Measurements from ENCODE around the gene ARMC2. TPM values are rescaled to one million over a fixed set of nuclear protein-coding genes. Genes with fewer than 3 reads are reported as not detected.

The ARMC2 gene
- total and polyA plus RNA-seq, 2 donors (not counting 1 experiment from before 2014, with no cell fraction given): 4.8 to 9.9 TPM

DNA sequence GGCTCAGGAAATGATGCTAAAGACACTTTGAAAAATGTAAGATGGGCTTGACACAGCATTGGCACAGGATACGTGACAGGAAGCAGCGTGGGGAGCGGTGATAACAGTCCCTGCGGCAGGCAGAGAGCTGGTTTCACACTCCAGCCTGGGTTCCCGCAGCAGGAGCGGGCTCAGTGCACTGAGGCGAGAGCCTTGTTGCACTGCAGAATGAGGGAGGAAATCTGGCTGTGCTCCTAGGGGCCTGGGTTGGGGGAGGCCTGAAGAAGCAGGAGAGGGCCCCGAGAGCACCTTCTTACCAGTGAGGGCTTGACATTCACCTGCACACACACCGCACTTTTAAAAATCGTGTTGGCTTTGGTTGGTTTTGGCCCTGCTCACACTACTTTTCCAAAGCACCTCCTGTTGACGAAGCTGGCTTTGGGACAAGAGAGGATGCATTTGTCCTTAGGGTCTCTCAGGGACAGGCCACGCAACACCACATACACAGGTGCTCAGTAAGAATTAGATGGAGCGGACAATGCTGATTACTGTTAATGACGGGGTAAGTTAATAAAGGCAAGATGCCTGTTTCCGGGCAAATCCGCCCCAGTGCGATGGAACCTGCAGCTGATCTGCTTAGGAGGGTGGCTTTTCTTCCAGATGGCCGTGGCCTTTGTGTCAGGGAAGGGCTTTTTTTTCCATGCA is 49.4 kb upstream of the ARMC2 start:
- Mint-ChIP-seq H3K4me1 (peaks cover 13% of the 10 kb centered on the region), H3K9me3 (ENCODE audit: insufficient read depth) (no peaks in the 10 kb centered on the region), H3K27ac (no peak overlapping the region), H3K4me3 (no peak overlapping the region), H3K27me3 (peaks cover 15% of the 10 kb centered on the region)
- H3K79me2 ChIP-seq (ENCODE audit: control insufficient read depth, insufficient read depth, low read length): no peaks in the 10 kb centered on the region
- H3K27me3 ChIP-seq (replicated peaks in 1 of 4; ENCODE audit: control extremely low read depth in 1 of 4, control insufficient read depth in 3 of 4, insufficient read depth in 4 of 4, low read length in 3 of 4): peaks cover 0 to 18% (median 3%) of the 10 kb centered on the region in 4 experiments
- intact Hi-C loops (cut with micrococcal nuclease): no loop called here
- no peak overlapping the region for H3K4me3 ChIP-seq (ENCODE audit: control extremely low read depth in 1 of 5, extremely low read depth in 1 of 5, insufficient read depth in 1 of 5, low read depth in 2 of 5, low read length in 4 of 5)
- no peak overlapping the region for H3K9ac ChIP-seq (ENCODE audit: low read length)
- ChIA-PET CTCF (no interaction called here), POLR2A (no interaction called here)
- no peaks in the 10 kb centered on the region for H4K20me1 ChIP-seq (ENCODE audit: control insufficient read depth, insufficient read depth, low read length, poor library complexity, severe bottlenecking)
- peak overlapping the region; percentile 38 for H3K4me2 ChIP-seq (replicated peaks; ENCODE audit: low read depth, low read length, poor library complexity, severe bottlenecking)
- ATAC-seq (ENCODE audit: low read depth) (no peak), DNase-seq (peak; percentile 14)
- no peaks in the 10 kb centered on the region for H3K9me3 ChIP-seq (ENCODE audit: control extremely low read depth in 1 of 3, control insufficient read depth in 2 of 3, insufficient read depth in 1 of 3, low read length in 2 of 3)
- H3K4me1 ChIP-seq (ENCODE audit: control insufficient read depth in 2 of 2, insufficient read depth in 2 of 2, low read length in 2 of 2): peaks cover 10 to 13% of the 10 kb centered on the region in 2 donors
- H2AFZ ChIP-seq (ENCODE audit: insufficient read depth, low read depth, low read length, poor library complexity, severe bottlenecking): peak overlapping the region; percentile 45
- no peak overlapping the region for H3K27ac ChIP-seq (ENCODE audit: low read length in 2 of 2)
- TF ChIP-seq, protein P1, sequence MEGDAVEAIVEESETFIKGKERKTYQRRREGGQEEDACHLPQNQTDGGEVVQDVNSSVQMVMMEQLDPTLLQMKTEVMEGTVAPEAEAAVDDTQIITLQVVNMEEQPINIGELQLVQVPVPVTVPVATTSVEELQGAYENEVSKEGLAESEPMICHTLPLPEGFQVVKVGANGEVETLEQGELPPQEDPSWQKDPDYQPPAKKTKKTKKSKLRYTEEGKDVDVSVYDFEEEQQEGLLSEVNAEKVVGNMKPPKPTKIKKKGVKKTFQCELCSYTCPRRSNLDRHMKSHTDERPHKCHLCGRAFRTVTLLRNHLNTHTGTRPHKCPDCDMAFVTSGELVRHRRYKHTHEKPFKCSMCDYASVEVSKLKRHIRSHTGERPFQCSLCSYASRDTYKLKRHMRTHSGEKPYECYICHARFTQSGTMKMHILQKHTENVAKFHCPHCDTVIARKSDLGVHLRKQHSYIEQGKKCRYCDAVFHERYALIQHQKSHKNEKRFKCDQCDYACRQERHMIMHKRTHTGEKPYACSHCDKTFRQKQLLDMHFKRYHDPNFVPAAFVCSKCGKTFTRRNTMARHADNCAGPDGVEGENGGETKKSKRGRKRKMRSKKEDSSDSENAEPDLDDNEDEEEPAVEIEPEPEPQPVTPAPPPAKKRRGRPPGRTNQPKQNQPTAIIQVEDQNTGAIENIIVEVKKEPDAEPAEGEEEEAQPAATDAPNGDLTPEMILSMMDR (IDR thresholded peaks at IDR 0.05): no peak
- TF ChIP-seq EZH2 (IDR thresholded peaks at IDR 0.05; ENCODE audit: borderline replicate concordance, insufficient read depth, low read depth, low read length, poor library complexity, severe bottlenecking): no peak
- WGBS (ENCODE audit: insufficient coverage): 24% methylated on average over 9 of the region's 18 CpGs
- H3K36me3 ChIP-seq (replicated peaks in 1 of 2; ENCODE audit: control extremely low read depth in 1 of 2, control insufficient read depth in 1 of 2, extremely low read depth in 1 of 2, insufficient read depth in 2 of 2, low read length in 1 of 2): no peaks in the 10 kb centered on the region

DNA sequence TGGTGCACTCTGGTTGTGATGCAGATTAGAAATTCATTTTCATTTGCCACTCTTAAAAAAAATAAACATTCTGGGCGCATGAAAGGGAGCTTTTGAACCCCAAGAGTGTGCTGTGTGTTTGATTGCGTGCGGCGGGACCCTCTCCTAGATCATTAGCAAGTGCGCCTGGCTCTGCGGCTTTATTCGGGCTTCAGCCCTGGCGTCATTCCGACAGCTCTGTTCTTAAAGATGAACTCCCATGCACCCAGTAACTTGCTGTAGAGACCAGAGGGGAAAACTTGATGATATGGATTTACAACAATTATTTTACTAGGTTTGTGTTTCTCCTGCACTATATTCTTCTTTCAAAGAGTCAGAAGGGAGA is 48.9 kb upstream of the ARMC2 start:
- H3K4me2 ChIP-seq (replicated peaks; ENCODE audit: low read depth, low read length, poor library complexity, severe bottlenecking): no peak overlapping the region
- H3K9ac ChIP-seq (ENCODE audit: low read length): no peak overlapping the region
- TF ChIP-seq EZH2 (IDR thresholded peaks at IDR 0.05; ENCODE audit: borderline replicate concordance, insufficient read depth, low read depth, low read length, poor library complexity, severe bottlenecking): no peak
- TF ChIP-seq, protein P1 (IDR thresholded peaks at IDR 0.05): no peak
- H2AFZ ChIP-seq (ENCODE audit: insufficient read depth, low read depth, low read length, poor library complexity, severe bottlenecking): no peak overlapping the region
- Mint-ChIP-seq H3K27ac (no peak overlapping the region), H3K9me3 (ENCODE audit: insufficient read depth) (no peaks in the 10 kb centered on the region), H3K4me1 (peaks cover 13% of the 10 kb centered on the region), H3K4me3 (no peak overlapping the region), H3K27me3 (peaks cover 15% of the 10 kb centered on the region)
- H3K36me3 ChIP-seq (replicated peaks in 1 of 2; ENCODE audit: control extremely low read depth in 1 of 2, control insufficient read depth in 1 of 2, extremely low read depth in 1 of 2, insufficient read depth in 2 of 2, low read length in 1 of 2): no peaks in the 10 kb centered on the region
- ATAC-seq (ENCODE audit: low read depth): no peak
- peaks cover 0 to 18% (median 3%) of the 10 kb centered on the region in 4 experiments for H3K27me3 ChIP-seq (replicated peaks in 1 of 4; ENCODE audit: control extremely low read depth in 1 of 4, control insufficient read depth in 3 of 4, insufficient read depth in 4 of 4, low read length in 3 of 4)
- peaks cover 10 to 13% of the 10 kb centered on the region in 2 donors for H3K4me1 ChIP-seq (ENCODE audit: control insufficient read depth in 2 of 2, insufficient read depth in 2 of 2, low read length in 2 of 2)
- DNase-seq: no peak
- ChIA-PET CTCF (no interaction called here), POLR2A (no interaction called here)
- intact Hi-C loops (cut with micrococcal nuclease): no loop called here
- no peaks in the 10 kb centered on the region for H3K79me2 ChIP-seq (ENCODE audit: control insufficient read depth, insufficient read depth, low read length)
- H3K27ac ChIP-seq (ENCODE audit: low read length in 2 of 2): no peak overlapping the region
- WGBS (ENCODE audit: insufficient coverage): 97% methylated on average over 6 of the region's 9 CpGs
- no peak overlapping the region for H3K4me3 ChIP-seq (ENCODE audit: control extremely low read depth in 1 of 5, extremely low read depth in 1 of 5, insufficient read depth in 1 of 5, low read depth in 2 of 5, low read length in 4 of 5)
- H3K9me3 ChIP-seq (ENCODE audit: control extremely low read depth in 1 of 3, control insufficient read depth in 2 of 3, insufficient read depth in 1 of 3, low read length in 2 of 3): no peaks in the 10 kb centered on the region
- no peaks in the 10 kb centered on the region for H4K20me1 ChIP-seq (ENCODE audit: control insufficient read depth, insufficient read depth, low read length, poor library complexity, severe bottlenecking)

Measured in B cell (primary cell).